Heart left ventricle (tissue), 13 donors: Measurements from ENCODE around the gene PLCB4.

Experiments
- POLR2A ChIP-seq, 2 donors: fragments of 450-650 bp; IDR thresholded peaks; one replicate each; pipeline ENCODE4 v1.6.1; 2017; ENCODE audit warnings: antibody characterized with exemption in 2 of 2, mild to moderate bottlenecking in 2 of 2, moderate library complexity in 2 of 2
- TF ChIP-seq, protein P1 (sequence below), 12 donors: fragments of 200-600 bp; sonication (generic) in 4 of 12; IDR thresholded peaks; one replicate each; pipeline versions ENCODE4 v1.5.0 to v1.8.0; 2018 to 2022; ENCODE audit warnings: antibody characterized with exemption in 12 of 12, mild to moderate bottlenecking in 5 of 12
- donor health status: ischemic (EF 13 %, LVEDD 7.1; RV severe dilation, severe dysfunction).
- donor health status: DM: no; HTN: yes; CAD: no.
- donor health status: DM: no; HTN: no; CAD: no.
- donor health status: ischemic (EF 25% LVEDD 6.9; RV normal size, moderate dysfunction).
- donor health status: ischemic (EF 25% LVEDD 5.7; RV mildly dilated, moderate dysfunction).
- donor health status: ischemic (EF 35%, LVEDD 5.7; RV mildly dilated, moderate dysfunction).
- donor health status: nonischemic (EF 11% LVEDD 7.7; RV severe dilation, severe dysfunction).
- donor health status: DM: yes; HTN: yes; CAD: no.
- donor health status: PGD.
- donor health status: ischemic (EF 29% LVEDD 5.4; RV normal size, mild dysfunction).
- donor health status: nonischemic (EF 23%, LVEDD 6.1; RV moderate dilation, normal function).

DNA sequence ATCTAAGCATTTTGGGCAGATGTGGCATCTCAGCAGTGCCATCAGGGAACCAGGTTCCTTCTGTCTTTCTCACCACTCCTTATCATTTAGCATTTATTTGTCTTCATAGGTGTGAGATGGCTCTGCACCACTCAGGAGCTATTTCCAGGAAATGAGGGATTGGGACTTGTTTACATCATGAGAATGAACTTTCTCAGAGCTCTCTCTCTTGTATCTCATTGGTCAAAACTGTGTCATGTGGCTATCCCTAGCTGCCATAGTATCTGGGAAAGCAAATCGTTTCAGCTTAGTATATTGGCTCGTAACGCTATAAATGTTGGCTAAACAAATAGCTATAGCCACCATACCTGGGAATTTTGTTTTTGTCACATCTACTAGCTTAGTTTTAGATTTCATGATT, 23.8 kb downstream of the PLCB4 start:
- TF ChIP-seq, protein P1, sequence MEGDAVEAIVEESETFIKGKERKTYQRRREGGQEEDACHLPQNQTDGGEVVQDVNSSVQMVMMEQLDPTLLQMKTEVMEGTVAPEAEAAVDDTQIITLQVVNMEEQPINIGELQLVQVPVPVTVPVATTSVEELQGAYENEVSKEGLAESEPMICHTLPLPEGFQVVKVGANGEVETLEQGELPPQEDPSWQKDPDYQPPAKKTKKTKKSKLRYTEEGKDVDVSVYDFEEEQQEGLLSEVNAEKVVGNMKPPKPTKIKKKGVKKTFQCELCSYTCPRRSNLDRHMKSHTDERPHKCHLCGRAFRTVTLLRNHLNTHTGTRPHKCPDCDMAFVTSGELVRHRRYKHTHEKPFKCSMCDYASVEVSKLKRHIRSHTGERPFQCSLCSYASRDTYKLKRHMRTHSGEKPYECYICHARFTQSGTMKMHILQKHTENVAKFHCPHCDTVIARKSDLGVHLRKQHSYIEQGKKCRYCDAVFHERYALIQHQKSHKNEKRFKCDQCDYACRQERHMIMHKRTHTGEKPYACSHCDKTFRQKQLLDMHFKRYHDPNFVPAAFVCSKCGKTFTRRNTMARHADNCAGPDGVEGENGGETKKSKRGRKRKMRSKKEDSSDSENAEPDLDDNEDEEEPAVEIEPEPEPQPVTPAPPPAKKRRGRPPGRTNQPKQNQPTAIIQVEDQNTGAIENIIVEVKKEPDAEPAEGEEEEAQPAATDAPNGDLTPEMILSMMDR (IDR thresholded peaks at IDR 0.05), result no peak
- TF ChIP-seq POLR2A (IDR thresholded peaks at IDR 0.05), result no peak
